ENCODE results near the gene ENO4. TPM values are rescaled to one million over a fixed set of nuclear protein-coding genes. Genes with fewer than 3 reads are reported as not detected.

ENO4 gene
- total RNA-seq, 2 experiments from 2014 or later, result not detected

- ChIA-PET CTCF (no interaction called here), POLR2A (no interaction called here)
These were observed 22.1 kb upstream of the ENO4 start for GRCh38 chr10:116827214-116827671.

GRCh38 chr10:116828116-116828515 is 21.2 kb upstream of the ENO4 start:
- ChIA-PET POLR2A (no interaction called here), CTCF (interaction anchor here (0.9 kb wide), 1 partner anchor 11 kb away, joined by 3 read pairs; no protein-coding TSS in a partner anchor)

GRCh38 chr10:116829711-116830110 is 19.6 kb upstream of the ENO4 start:
- CTCF ChIA-PET, result no interaction called here

GRCh38 chr10:116831086-116831485 is 18.2 kb upstream of the ENO4 start:
- CTCF ChIA-PET, result no interaction called here
- POLR2A ChIA-PET, result no interaction called here

More at GRCh38 chr10:116829711-116830110, 19.6 kb upstream of the ENO4 start:
- POLR2A ChIA-PET, result no interaction called here

- CTCF ChIA-PET, result no interaction called here
These were observed 17.5 kb upstream of the ENO4 start for GRCh38 chr10:116831790-116832189.

GRCh38 chr10:116833986-116834985 is 15.0 kb upstream of the ENO4 start:
- ChIA-PET CTCF (no interaction called here), POLR2A (no interaction called here)

More at GRCh38 chr10:116831790-116832189, 17.5 kb upstream of the ENO4 start:
- POLR2A ChIA-PET, result no interaction called here

- ChIA-PET CTCF (no interaction called here), POLR2A (no interaction called here)
These were observed 13.6 kb upstream of the ENO4 start for GRCh38 chr10:116835658-116836057.

- CTCF ChIA-PET, result no interaction called here
- POLR2A ChIA-PET, result no interaction called here
These were observed 13.2 kb upstream of the ENO4 start for GRCh38 chr10:116836083-116836482.

GRCh38 chr10:116836902-116837523 is 12.3 kb upstream of the ENO4 start:
- CTCF ChIA-PET, result no interaction called here
- POLR2A ChIA-PET, result no interaction called here

- ChIA-PET POLR2A (no interaction called here), CTCF (no interaction called here)
These were observed 11.1 kb upstream of the ENO4 start for GRCh38 chr10:116838143-116838725.

- ChIA-PET CTCF (no interaction called here), POLR2A (no interaction called here)
These were observed 8.8 kb upstream of the ENO4 start for GRCh38 chr10:116840389-116841075.

GRCh38 chr10:116845823-116846222 is 3.5 kb upstream of the ENO4 start:
- POLR2A ChIA-PET, result no interaction called here
- CTCF ChIA-PET, result no interaction called here

- POLR2A ChIA-PET, result no interaction called here
- CTCF ChIA-PET, result no interaction called here
These were observed 1.0 kb upstream of the ENO4 start for GRCh38 chr10:116848032-116848943.

- CTCF ChIA-PET, result no interaction called here
- POLR2A ChIA-PET, result no interaction called here
These were observed 403 bp upstream of the ENO4 start for GRCh38 chr10:116848944-116849247.

- CTCF ChIA-PET, result no interaction called here
- POLR2A ChIA-PET, result no interaction called here
These were observed 836 bp downstream of the ENO4 start for GRCh38 chr10:116850058-116850611.

GRCh38 chr10:116852246-116852645 is 2.9 kb downstream of the ENO4 start:
- POLR2A ChIA-PET, result no interaction called here
- CTCF ChIA-PET, result no interaction called here

- POLR2A ChIA-PET, result no interaction called here
These were observed 4.0 kb downstream of the ENO4 start for GRCh38 chr10:116853287-116853686.

GRCh38 chr10:116853701-116854100 is 4.4 kb downstream of the ENO4 start:
- POLR2A ChIA-PET, result no interaction called here
- CTCF ChIA-PET, result no interaction called here

More at GRCh38 chr10:116853287-116853686, 4.0 kb downstream of the ENO4 start:
- CTCF ChIA-PET, result no interaction called here

- ChIA-PET CTCF (no interaction called here), POLR2A (no interaction called here)
These were observed 7.9 kb downstream of the ENO4 start for GRCh38 chr10:116857156-116857555.

Measured in activated CD8-positive, alpha-beta memory T cell treated with anti-CD3 and anti-CD28 coated beads for 36 hours (primary cell).